NCI-H1105 (cell line): Measurements from ENCODE around the gene ALDH7A1.
A peak's percentile ranks its signal among the peaks of the same experiment; 100 is the strongest.
"Not testable (repeated sequence)": the region's sequence is repeated elsewhere in the genome, so short reads cannot be mapped to it uniquely, and the experiment has no call there.

Experiments
- DNase-seq: peaks from one replicate; lab custom pipeline; 2025; lab: John Stamatoyannopoulos, UW

The ALDH7A1 gene

GRCh38 chr5:126535856-126536545, 59.0 kb downstream of the ALDH7A1 start:
- DNase-seq, result no peak

- no peak for DNase-seq
Observed at GRCh38 chr5:126534553-126534952, 60.5 kb downstream of the ALDH7A1 start.

- peak; percentile 11 for DNase-seq
Observed at GRCh38 chr5:126531543-126532120, 63.4 kb downstream of the ALDH7A1 start.

- DNase-seq, result no peak
Observed at GRCh38 chr5:126527892-126528291, 67.1 kb downstream of the ALDH7A1 start.

- DNase-seq, result no peak
Observed at GRCh38 chr5:126527158-126527557, 67.9 kb downstream of the ALDH7A1 start.

GRCh38 chr5:126526493-126526892, 68.5 kb downstream of the ALDH7A1 start:
- no peak for DNase-seq

GRCh38 chr5:126525630-126526245, 69.3 kb downstream of the ALDH7A1 start:
- DNase-seq, result no peak

GRCh38 chr5:126523818-126524510, 71.1 kb downstream of the ALDH7A1 start:
- no peak for DNase-seq

- no peak for DNase-seq
Observed at GRCh38 chr5:126521130-126521529, 73.9 kb downstream of the ALDH7A1 start.

- DNase-seq, result no peak
Observed at GRCh38 chr5:126520593-126520953, 74.4 kb downstream of the ALDH7A1 start.

- no peak for DNase-seq
Observed at GRCh38 chr5:126519637-126520592, 75.1 kb downstream of the ALDH7A1 start.

- DNase-seq, result not testable (repeated sequence)
Observed at GRCh38 chr5:126519223-126519622, 75.8 kb downstream of the ALDH7A1 start.

GRCh38 chr5:126516852-126517251, 78.2 kb downstream of the ALDH7A1 start:
- DNase-seq, result no peak

GRCh38 chr5:126516133-126516532, 78.9 kb downstream of the ALDH7A1 start:
- DNase-seq, result peak; percentile 73

GRCh38 chr5:126515337-126515736, 79.7 kb downstream of the ALDH7A1 start:
- no peak for DNase-seq

GRCh38 chr5:126514558-126515141, 80.4 kb downstream of the ALDH7A1 start:
- DNase-seq, result no peak

GRCh38 chr5:126514131-126514557, 80.9 kb downstream of the ALDH7A1 start:
- DNase-seq, result no peak

GRCh38 chr5:126513703-126514102, 81.3 kb downstream of the ALDH7A1 start:
- DNase-seq, result no peak

- DNase-seq, result no peak
Observed at GRCh38 chr5:126513302-126513701, 81.7 kb downstream of the ALDH7A1 start.

- DNase-seq, result no peak
Observed at GRCh38 chr5:126512451-126512850, 82.6 kb downstream of the ALDH7A1 start.

GRCh38 chr5:126511961-126512360, 83.1 kb downstream of the ALDH7A1 start:
- DNase-seq, result no peak
